Esophagus squamous epithelium (tissue), 5 donors: ENCODE data around the gene TIMP4. TPM values are rescaled to one million over a fixed set of nuclear protein-coding genes. Genes with fewer than 3 reads are reported as not detected.

Experiments used
- DNase-seq: peaks from one replicate; lab custom pipeline; 2025; lab: John Stamatoyannopoulos, UW
- H3K27ac ChIP-seq, 4 donors: fragments of 200-600 bp; sonication (generic); one replicate each; pipeline ENCODE4 v1.5.1; 2016 to 2019; ENCODE audit warnings: mild to moderate bottlenecking in 1 of 4
- H3K27me3 ChIP-seq, 4 donors: fragments of 200-600 bp; sonication (generic); 1 replicate in 3 of 4; 2 replicates in 1 of 4; pipeline versions ENCODE4 v1.5.1 to v1.6.0; 2017 to 2021; ENCODE audit warnings: antibody characterized with exemption in 1 of 4
- H3K36me3 ChIP-seq, 3 donors: fragments of 200-600 bp; sonication (generic); one replicate each; pipeline ENCODE4 v1.5.1; 2016 to 2019
- H3K4me1 ChIP-seq, 3 donors: fragments of 200-600 bp; sonication (generic); one replicate each; pipeline ENCODE4 v1.5.1; 2017 to 2019
- H3K4me3 ChIP-seq, 4 donors: fragments of 200-600 bp; sonication (generic); 1 replicate in 3 of 4; 2 replicates in 1 of 4; pipeline ENCODE4 v1.5.1; 2016 to 2019; ENCODE audit warnings: mild to moderate bottlenecking in 2 of 4, moderate library complexity in 1 of 4
- H3K9me3 ChIP-seq, 3 donors: fragments of 200-600 bp; sonication (generic); one replicate each; pipeline ENCODE4 v1.5.1; 2016 to 2019
- POLR2A ChIP-seq, 4 donors: fragments of 450-650 bp; IDR thresholded peaks; one replicate each; pipeline ENCODE4 v1.6.1; 2017; ENCODE audit warnings: antibody characterized with exemption in 4 of 4, mild to moderate bottlenecking in 4 of 4, moderate library complexity in 3 of 4
- WGBS, 2 donors: methylation state at CpG; one replicate each; pipeline ENCODE4 v1.1.5; 2018; 5-methylcytosine and 5-hydroxymethylcytosine counted together
- intact Hi-C: fragments of 100-400 bp; cut with DNase I; formaldehyde crosslinking; loops from one replicate; pipeline ENCODE4 v1.15.0; 2022
- total RNA-seq, 4 donors: library from RNA; depleted of rRNA; stranded (reverse); fragments of >200 nt; gene quantifications; one replicate each; pipeline ENCODE4 v1.1.0, GENCODE V29; 2016
- TF ChIP-seq, protein P1 (sequence below), 6 experiments: fragments of 450-650 bp in 4 of 6; fragments of 200-600 bp in 2 of 6; sonication (generic) in 2 of 6; IDR thresholded peaks; one replicate each; pipeline ENCODE4 v1.5.1; 2016 to 2019; ENCODE audit warnings: antibody characterized with exemption in 6 of 6, mild to moderate bottlenecking in 4 of 6, moderate library complexity in 4 of 6
- donor health status: DM: yes; HTN: yes; CAD: no.

TIMP4 gene
- total RNA-seq, 4 donors from 2014 or later, result 0.23 to 8.6 (median 4.0) TPM

DNA sequence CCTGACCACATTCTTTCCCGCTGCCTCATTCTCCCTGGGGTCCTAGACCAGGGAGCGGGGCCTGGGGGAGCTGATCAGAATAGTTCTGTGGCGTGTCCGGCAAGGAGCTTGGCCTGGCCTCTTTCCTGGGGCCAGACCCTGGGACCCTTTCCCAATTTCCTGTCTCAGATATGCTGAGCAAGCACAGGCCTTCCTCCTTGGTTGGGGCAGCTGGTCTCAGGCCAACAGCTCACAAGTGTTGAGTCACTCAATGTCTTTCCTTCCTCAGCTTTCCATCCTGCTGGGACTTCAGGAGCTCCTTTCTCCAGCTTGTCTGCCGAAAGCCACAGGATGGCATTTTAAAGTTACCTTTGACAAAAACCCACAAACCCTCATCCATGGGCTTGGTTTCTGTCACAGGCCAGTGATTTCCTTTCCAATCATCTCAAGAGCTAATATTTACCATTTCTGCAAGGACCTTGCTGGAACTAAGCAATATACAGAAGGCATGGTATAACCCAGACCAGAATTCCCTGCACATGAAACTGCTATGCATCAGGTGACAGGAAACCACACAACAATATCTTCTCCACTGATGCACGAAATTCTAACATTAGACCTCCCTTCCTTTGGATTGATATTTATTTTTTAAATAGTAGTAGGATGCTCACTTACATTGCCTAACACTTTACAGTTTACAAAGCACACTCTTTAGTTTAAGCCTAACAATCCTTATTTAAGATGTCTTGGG is 19.5 kb upstream of the TIMP4 start:
- Histone ChIP-seq H3K36me3 (no peaks in the 10 kb centered on the region), H3K4me1 (peaks cover 0 to 26% (median 0%) of the 10 kb centered on the region in 3 donors), H3K9me3 (peaks cover 0 to 2% (median 0%) of the 10 kb centered on the region in 3 donors), H3K4me3 (no peak overlapping the region), H3K27ac (peak overlapping the region in 2 of 4 donors; percentile 8 to 51), H3K27me3 (no peaks in the 10 kb centered on the region)
- no peak for DNase-seq
- intact Hi-C loops, result no loop called here
- no peak for TF ChIP-seq POLR2A (IDR thresholded peaks at IDR 0.05)
- TF ChIP-seq, protein P1, sequence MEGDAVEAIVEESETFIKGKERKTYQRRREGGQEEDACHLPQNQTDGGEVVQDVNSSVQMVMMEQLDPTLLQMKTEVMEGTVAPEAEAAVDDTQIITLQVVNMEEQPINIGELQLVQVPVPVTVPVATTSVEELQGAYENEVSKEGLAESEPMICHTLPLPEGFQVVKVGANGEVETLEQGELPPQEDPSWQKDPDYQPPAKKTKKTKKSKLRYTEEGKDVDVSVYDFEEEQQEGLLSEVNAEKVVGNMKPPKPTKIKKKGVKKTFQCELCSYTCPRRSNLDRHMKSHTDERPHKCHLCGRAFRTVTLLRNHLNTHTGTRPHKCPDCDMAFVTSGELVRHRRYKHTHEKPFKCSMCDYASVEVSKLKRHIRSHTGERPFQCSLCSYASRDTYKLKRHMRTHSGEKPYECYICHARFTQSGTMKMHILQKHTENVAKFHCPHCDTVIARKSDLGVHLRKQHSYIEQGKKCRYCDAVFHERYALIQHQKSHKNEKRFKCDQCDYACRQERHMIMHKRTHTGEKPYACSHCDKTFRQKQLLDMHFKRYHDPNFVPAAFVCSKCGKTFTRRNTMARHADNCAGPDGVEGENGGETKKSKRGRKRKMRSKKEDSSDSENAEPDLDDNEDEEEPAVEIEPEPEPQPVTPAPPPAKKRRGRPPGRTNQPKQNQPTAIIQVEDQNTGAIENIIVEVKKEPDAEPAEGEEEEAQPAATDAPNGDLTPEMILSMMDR (IDR thresholded peaks at IDR 0.05), result no peak
- 67 to 70% methylated on average over 2 to 6 of the region's 6 CpGs for WGBS, 2 donors

DNA sequence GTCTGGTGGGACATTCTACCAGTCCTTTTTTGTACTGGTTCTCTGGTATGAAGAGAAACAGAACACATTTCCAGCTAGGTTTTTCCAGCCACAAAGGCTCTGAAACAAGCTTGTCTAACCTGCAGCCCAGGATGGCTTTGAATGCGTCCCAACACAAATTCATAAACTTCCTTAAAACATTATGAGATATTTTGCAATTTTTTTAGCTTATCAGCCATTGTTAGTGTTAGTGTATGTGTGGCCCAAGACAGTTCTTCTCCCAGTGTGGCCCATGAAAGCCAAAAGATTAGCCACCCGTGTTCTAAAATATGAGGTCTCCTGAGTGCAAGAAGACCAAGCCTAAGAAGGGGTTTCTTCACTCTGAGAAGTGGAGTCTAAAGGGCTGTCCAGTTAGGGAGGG is 18.4 kb upstream of the TIMP4 start:
- TF ChIP-seq POLR2A (IDR thresholded peaks at IDR 0.05), result no peak
- TF ChIP-seq, protein P1 (IDR thresholded peaks at IDR 0.05), result no peak
- Histone ChIP-seq H3K4me1 (peaks cover 0 to 26% (median 0%) of the 10 kb centered on the region in 3 donors), H3K36me3 (no peaks in the 10 kb centered on the region), H3K4me3 (no peak overlapping the region), H3K27me3 (no peaks in the 10 kb centered on the region), H3K9me3 (peaks cover 0 to 14% (median 0%) of the 10 kb centered on the region in 3 donors), H3K27ac (peak overlapping the region in 1 of 4 donors; percentile 51)
- no peak for DNase-seq
- WGBS, 2 donors, result 72 to 95% methylated on average over 2 of the region's 2 CpGs
- intact Hi-C loops, result no loop called here

DNA sequence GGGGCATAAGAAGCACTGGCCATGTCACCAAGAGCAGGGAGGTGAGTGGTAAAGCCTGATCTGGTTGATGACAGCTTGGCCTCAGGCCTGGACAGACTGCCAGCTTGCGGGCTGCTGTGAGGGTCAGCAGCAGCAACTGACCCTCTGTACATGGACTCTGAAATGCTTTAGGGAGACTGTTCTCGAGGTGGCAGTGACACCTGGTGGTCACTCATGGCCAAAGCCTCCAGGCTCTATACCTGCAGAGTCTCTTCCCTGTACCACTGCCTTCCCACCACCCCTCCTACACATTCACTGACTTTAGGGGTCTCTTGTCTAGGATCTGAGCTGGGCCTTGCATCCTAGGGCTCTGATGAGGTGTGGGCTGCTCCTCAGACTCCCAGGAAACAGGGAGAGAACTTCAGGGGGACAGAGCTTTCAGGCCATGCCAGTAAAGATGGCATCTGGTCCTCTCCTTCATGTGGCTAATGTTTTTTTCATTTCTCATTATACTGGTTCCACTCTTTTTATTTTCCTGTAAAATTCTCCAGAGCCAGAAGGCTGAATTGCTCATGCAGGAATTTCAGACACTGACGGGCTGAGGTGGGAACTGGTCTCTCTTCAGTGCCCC is 17.2 kb upstream of the TIMP4 start:
- no peak for DNase-seq
- peaks cover 0 to 26% (median 0%) of the 10 kb centered on the region in 3 donors for H3K4me1 ChIP-seq
- peaks cover 0 to 16% (median 0%) of the 10 kb centered on the region in 3 donors for H3K9me3 ChIP-seq
- H3K36me3 ChIP-seq, result no peaks in the 10 kb centered on the region
- TF ChIP-seq, protein P1 (IDR thresholded peaks at IDR 0.05), result peak; percentile 61 to 82 (median 66)
- TF ChIP-seq POLR2A (IDR thresholded peaks at IDR 0.05), result no peak
- H3K27ac ChIP-seq, result no peak overlapping the region
- WGBS, 2 donors, result 60 to 65% methylated on average over 3 of the region's 3 CpGs
- no peaks in the 10 kb centered on the region for H3K27me3 ChIP-seq
- intact Hi-C loops, result no loop called here
- H3K4me3 ChIP-seq, result no peak overlapping the region

DNA sequence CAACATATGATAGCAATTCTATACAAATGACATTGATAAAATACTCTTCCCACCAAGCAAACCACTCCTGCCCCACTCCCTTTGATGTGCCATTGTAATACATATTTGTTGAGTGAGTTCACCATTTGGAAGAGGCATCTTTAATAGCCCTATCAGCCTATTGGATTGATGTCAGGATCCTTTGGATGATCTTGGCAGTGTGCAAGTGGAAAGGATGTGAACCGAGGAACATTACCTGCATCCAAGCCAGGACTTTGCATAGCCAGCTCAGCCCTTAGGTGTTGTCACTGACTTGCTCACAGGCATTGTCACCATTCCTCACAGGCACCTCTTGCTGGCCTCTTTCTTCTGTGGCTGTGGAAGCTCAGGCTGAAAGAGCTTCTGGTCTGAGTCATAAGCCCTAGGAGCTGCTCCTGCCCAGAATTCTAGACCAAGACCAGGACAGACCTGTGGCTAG is 16.5 kb upstream of the TIMP4 start:
- no peaks in the 10 kb centered on the region for H3K27me3 ChIP-seq
- DNase-seq, result no peak
- no peak for TF ChIP-seq POLR2A (IDR thresholded peaks at IDR 0.05)
- H3K4me1 ChIP-seq, result peaks cover 0 to 26% (median 0%) of the 10 kb centered on the region in 3 donors
- H3K9me3 ChIP-seq, result peaks cover 0 to 16% (median 0%) of the 10 kb centered on the region in 3 donors
- H3K27ac ChIP-seq, result no peak overlapping the region
- 46% methylated on average over 1 of the region's 1 CpG; no CpG with 5 or more reads in 1 of the 2 donors for WGBS, 2 donors
- H3K36me3 ChIP-seq, result no peaks in the 10 kb centered on the region
- intact Hi-C loops, result no loop called here
- H3K4me3 ChIP-seq, result no peak overlapping the region

DNA sequence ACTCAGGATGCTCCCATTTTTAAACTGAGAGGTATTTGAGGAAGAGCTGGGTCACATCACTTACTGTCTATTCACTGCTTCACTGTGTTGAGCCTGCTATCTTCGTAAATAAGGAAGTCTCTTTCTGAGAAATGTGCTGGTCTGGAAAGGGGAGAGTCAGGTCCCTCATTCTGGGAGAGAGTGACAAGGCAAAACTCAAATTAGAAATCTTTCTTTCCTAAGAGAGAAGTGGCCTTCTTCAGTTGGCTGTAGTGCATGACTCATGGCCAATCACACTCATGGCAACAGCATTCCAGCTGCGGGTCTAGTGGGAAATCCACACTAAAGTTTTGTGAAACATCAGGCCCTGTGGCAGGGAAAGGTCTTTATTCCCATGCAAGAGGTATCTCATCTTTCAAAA is 11.5 kb upstream of the TIMP4 start:
- 86 to 92% methylated on average over 1 of the region's 2 CpGs for WGBS, 2 donors
- intact Hi-C loops, result no loop called here

More for the DNA sequence above, 11.5 kb upstream of the TIMP4 start:
- peaks cover 0 to under 1% (median 0%) of the 10 kb centered on the region in 3 donors for H3K4me1 ChIP-seq
- H3K36me3 ChIP-seq, result no peaks in the 10 kb centered on the region
- H3K27me3 ChIP-seq, result no peaks in the 10 kb centered on the region
- no peak for DNase-seq
- TF ChIP-seq POLR2A (IDR thresholded peaks at IDR 0.05), result no peak
- TF ChIP-seq, protein P1 (IDR thresholded peaks at IDR 0.05), result no peak
- H3K27ac ChIP-seq, result no peak overlapping the region
- H3K9me3 ChIP-seq, result peaks cover 0 to 16% (median 0%) of the 10 kb centered on the region in 3 donors
- H3K4me3 ChIP-seq, result no peak overlapping the region
